Measurements from ENCODE around the gene RPL32. TPM values are rescaled to one million over a fixed set of nuclear protein-coding genes. Genes with fewer than 3 reads are reported as not detected.

Gene RPL32
- polyA plus RNA-seq, 1 of the 3 experiments (the other 2 are of a cell fraction) = 2,311 TPM

GRCh38 chr3:12885583-12885930 lies 44.2 kb upstream of the RPL32 start:
- H3K9me3 ChIP-seq = no peaks in the 10 kb centered on the region
- no peak overlapping the region for H3K4me3 ChIP-seq (ENCODE audit: low read depth in 2 of 2, low read length in 1 of 2)
- no peaks in the 10 kb centered on the region for H3K4me1 ChIP-seq (ENCODE audit: control insufficient read depth in 1 of 2, insufficient read depth in 2 of 2, low read depth in 1 of 2, low read length in 1 of 2)
- H3K9ac ChIP-seq = no peak overlapping the region
- H3K79me2 ChIP-seq (ENCODE audit: insufficient read depth) = no peaks in the 10 kb centered on the region
- H3K27me3 ChIP-seq (ENCODE audit: insufficient read depth) = peaks cover 5% of the 10 kb centered on the region; the same call in 1 of the 2 replicates
- ChIA-PET CTCF (interaction anchor here (4.3 kb wide), 1 partner anchor 17 kb away, joined by 26 read pairs; no protein-coding TSS in a partner anchor), POLR2A (no interaction called here)
- no peaks in the 10 kb centered on the region for H3K36me3 ChIP-seq (replicated peaks in 1 of 2; ENCODE audit: control insufficient read depth in 1 of 2, insufficient read depth in 2 of 2, low read length in 1 of 2)
- no peak overlapping the region for H2AFZ ChIP-seq (ENCODE audit: low read depth)
- no peak for DNase-seq
- 68% methylated on average over 3 of the region's 4 CpGs for whole genome bisulfite sequencing (ENCODE audit: low lambda C conversion rate)
- no peak overlapping the region for H3K27ac ChIP-seq (ENCODE audit: low read depth in 2 of 2, low read length in 1 of 2)
- no peaks in the 10 kb centered on the region for H4K20me1 ChIP-seq (ENCODE audit: insufficient read depth)
- no peaks in the 10 kb centered on the region for H3F3A ChIP-seq (replicated peaks; ENCODE audit: insufficient read depth)
- H3K4me2 ChIP-seq = no peak overlapping the region
- H3K9me2 ChIP-seq = no peaks in the 10 kb centered on the region
- no peak for TF ChIP-seq YY1 (IDR thresholded peaks at IDR 0.05; ENCODE audit: low read depth)
- TF ChIP-seq NRF1 (IDR thresholded peaks at IDR 0.05; ENCODE audit: low read depth, low read length) = no peak
- TF ChIP-seq, protein P1, sequence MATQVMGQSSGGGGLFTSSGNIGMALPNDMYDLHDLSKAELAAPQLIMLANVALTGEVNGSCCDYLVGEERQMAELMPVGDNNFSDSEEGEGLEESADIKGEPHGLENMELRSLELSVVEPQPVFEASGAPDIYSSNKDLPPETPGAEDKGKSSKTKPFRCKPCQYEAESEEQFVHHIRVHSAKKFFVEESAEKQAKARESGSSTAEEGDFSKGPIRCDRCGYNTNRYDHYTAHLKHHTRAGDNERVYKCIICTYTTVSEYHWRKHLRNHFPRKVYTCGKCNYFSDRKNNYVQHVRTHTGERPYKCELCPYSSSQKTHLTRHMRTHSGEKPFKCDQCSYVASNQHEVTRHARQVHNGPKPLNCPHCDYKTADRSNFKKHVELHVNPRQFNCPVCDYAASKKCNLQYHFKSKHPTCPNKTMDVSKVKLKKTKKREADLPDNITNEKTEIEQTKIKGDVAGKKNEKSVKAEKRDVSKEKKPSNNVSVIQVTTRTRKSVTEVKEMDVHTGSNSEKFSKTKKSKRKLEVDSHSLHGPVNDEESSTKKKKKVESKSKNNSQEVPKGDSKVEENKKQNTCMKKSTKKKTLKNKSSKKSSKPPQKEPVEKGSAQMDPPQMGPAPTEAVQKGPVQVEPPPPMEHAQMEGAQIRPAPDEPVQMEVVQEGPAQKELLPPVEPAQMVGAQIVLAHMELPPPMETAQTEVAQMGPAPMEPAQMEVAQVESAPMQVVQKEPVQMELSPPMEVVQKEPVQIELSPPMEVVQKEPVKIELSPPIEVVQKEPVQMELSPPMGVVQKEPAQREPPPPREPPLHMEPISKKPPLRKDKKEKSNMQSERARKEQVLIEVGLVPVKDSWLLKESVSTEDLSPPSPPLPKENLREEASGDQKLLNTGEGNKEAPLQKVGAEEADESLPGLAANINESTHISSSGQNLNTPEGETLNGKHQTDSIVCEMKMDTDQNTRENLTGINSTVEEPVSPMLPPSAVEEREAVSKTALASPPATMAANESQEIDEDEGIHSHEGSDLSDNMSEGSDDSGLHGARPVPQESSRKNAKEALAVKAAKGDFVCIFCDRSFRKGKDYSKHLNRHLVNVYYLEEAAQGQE (IDR thresholded peaks at IDR 0.05; ENCODE audit: low read depth, low read length) = no peak
- no peak for TF ChIP-seq USF2 (IDR thresholded peaks at IDR 0.05; ENCODE audit: borderline replicate concordance, low read depth, low read length)
- no peak for TF ChIP-seq JUND (IDR thresholded peaks at IDR 0.05)

DNA sequence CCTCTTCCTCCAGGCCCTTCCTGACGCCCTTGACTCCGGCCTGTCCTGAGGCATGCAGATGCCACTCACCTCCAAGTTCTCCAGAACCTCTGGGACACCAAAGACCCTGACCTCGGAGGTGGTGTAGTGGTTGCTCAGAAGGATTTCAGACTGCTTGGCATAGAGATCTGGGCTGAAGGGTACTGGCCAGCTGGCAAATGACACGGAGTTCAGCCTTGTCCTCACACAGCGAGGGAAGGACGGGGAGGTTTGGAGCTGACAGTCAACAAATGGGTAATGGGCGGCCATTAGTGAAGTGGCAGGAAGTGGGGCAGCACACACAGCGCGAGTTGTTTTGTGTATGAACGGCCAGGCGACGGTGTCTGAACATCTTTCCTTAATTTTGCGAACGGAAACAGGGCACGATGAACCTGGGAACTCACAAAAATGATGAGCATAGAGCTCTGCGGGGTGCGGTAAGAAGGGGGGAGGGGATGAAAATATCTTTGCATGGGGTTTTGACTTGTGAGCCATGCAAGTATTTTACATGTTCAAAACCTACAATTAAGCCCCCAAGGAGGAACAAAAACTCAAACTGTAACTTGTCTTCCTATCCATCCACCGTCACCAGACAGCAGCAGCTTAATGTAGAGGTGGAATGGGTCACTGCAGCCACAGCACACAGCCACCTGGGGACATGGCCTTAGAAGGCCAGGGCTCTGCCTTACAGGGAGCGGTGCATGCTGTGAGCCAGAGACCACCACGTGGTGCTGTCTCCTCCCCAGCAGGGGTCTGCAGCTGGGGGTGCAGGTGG lies 43.6 kb upstream of the RPL32 start:
- no peaks in the 10 kb centered on the region for H4K20me1 ChIP-seq (ENCODE audit: insufficient read depth)
- DNase-seq = no peak
- no peak overlapping the region for H3K4me3 ChIP-seq (ENCODE audit: low read depth in 2 of 2, low read length in 1 of 2)
- no peaks in the 10 kb centered on the region for H3F3A ChIP-seq (replicated peaks; ENCODE audit: insufficient read depth)
- H3K9me2 ChIP-seq = no peaks in the 10 kb centered on the region
- H3K79me2 ChIP-seq (ENCODE audit: insufficient read depth) = no peaks in the 10 kb centered on the region
- H3K27ac ChIP-seq (ENCODE audit: low read depth in 2 of 2, low read length in 1 of 2) = no peak overlapping the region
- no peaks in the 10 kb centered on the region for H3K4me1 ChIP-seq (ENCODE audit: control insufficient read depth in 1 of 2, insufficient read depth in 2 of 2, low read depth in 1 of 2, low read length in 1 of 2)
- ChIA-PET CTCF (interaction anchor here (1.4 to 4.3 kb wide), 2 partner anchors 11 to 16 kb away, joined by 3 to 26 read pairs; no protein-coding TSS in a partner anchor), POLR2A (no interaction called here)
- no peak overlapping the region for H3K4me2 ChIP-seq
- H3K9me3 ChIP-seq = no peaks in the 10 kb centered on the region
- no peaks in the 10 kb centered on the region for H3K36me3 ChIP-seq (replicated peaks in 1 of 2; ENCODE audit: control insufficient read depth in 1 of 2, insufficient read depth in 2 of 2, low read length in 1 of 2)
- no peak overlapping the region for H2AFZ ChIP-seq (ENCODE audit: low read depth)
- 77% methylated on average over 19 of the region's 20 CpGs for WGBS (ENCODE audit: low lambda C conversion rate)
- no peak overlapping the region for H3K9ac ChIP-seq
- peaks cover 5% of the 10 kb centered on the region; the same call in 1 of the 2 replicates for H3K27me3 ChIP-seq (ENCODE audit: insufficient read depth)
- TF ChIP-seq FOSL2 (IDR thresholded peaks at IDR 0.05; ENCODE audit: borderline replicate concordance, low read depth) (no peak), EP300 (IDR thresholded peaks at IDR 0.05; ENCODE audit: borderline replicate concordance in 1 of 2, low read depth in 1 of 2, low read length in 1 of 2) (no peak), RAD21 (IDR thresholded peaks at IDR 0.05; ENCODE audit: low read length) (no peak), ZBTB33 (IDR thresholded peaks at IDR 0.05; ENCODE audit: borderline replicate concordance, low read depth) (no peak), ELF1 (IDR thresholded peaks at IDR 0.05) (no peak), JUND (IDR thresholded peaks at IDR 0.05) (no peak), USF1 (IDR thresholded peaks at IDR 0.05; ENCODE audit: borderline replicate concordance, low read depth) (no peak)
- TF ChIP-seq, protein P1 (IDR thresholded peaks at IDR 0.05; ENCODE audit: low read depth, low read length) = no peak

Measured in SK-N-SH (cell line).